Measurements from ENCODE around the gene RFX3.

Gene RFX3

GRCh38 chr9:3525836-3526164, at the start of gene RFX3:
Gene RFX3 (minus strand): TSS chr9:3526001. CDS start chr9:3395588, 130,413 bp downstream.
- peak; percentile 45 for DNase-seq (ENCODE audit: low read depth)

GRCh38 chr9:3571500-3571899, 45.7 kb upstream of the RFX3 start:
- no peak for DNase-seq (ENCODE audit: low read depth)

- DNase-seq (ENCODE audit: low read depth) = no peak
Observed at GRCh38 chr9:3569529-3569928, 43.7 kb upstream of the RFX3 start.

DNA sequence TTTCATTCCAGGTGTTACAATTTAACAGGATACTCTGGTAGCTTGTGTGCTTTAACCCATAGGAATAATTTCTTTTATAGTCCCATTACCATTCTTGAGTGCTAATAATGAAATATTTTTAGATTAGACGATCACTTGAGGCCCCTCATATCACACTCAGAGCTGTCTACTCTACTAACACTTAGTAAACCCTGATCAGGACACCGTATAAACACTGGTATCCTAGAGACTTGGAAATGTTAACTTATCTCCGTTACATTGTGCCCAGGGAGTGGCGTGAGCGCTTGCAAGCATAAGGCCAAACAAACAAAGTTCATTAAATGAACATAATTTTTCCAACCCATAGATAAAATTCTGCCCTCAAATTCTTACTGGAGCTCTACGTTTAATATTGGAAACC, 42.2 kb upstream of the RFX3 start:
- DNase-seq (ENCODE audit: low read depth) = no peak

DNA sequence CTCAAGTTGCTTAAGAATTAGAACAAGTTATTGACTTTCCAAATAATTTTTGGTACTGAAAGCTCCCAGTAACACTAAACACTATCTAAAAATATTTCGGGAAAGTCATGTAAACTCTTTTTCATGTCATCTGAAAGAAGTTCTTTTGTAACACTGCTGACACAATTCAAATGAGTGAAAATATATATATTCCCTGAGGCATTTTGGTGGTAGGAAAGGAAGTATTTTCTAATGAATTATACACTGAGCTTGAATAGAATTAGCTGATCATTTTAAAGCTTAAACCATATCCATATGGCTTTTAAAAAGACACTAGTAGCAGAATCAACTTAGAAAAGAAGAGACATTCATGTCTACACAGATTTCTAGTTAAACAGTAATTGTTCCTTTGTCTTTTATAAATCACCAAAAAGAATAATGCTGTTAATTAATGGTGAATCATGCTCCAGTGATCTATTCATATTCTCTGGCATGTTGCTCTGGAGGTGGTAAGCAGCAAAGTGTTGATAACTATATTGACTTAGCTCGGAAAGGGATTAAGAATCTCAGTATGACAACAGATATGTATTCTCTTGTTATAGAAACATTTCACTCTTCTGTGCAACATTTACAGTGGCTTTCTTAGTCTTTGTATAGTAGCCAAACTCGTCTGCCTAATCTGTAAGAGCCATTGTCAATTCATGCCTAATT, 27.4 kb upstream of the RFX3 start:
- no peak for DNase-seq (ENCODE audit: low read depth)

DNA sequence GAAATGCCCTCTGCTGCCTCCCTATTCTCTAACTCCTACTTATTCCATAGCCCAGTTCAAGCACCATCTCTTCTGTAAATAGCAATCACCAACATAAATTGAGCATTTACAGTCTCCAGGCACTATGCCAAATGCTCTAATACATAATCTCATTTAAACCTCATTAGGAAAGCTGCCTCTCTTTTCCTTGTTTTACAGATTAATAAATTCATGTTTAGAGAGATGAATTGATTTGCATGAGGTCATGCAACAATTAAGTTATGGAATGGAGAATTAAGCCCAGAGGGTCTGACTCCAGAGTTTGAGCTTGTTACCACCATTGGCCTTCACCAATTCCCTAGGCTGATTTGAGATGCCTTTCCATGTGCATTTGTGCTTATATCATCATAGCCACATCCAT, 23.4 kb upstream of the RFX3 start:
- DNase-seq (ENCODE audit: low read depth) = no peak

GRCh38 chr9:3548648-3549047, 22.8 kb upstream of the RFX3 start:
- DNase-seq (ENCODE audit: low read depth) = no peak

DNA sequence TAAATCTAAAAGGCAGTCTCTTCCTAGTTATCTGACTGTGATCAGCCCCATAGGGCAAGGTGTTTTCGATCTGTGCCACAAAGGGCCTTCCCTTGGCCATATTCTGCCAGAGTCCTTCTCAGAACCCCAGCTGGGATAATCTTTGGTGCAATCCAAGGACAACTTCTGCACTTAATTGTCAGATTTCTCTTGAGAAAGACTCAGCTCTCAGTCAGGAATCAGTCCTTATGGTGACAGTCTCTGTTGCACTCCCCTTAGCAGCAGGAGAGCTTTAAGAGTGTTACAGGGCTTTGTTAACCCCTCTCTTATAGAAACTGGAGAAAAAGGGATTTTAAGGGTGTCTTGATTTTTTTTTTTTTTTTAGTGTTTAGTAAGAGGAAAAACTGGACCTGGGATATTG, 15.4 kb upstream of the RFX3 start:
- no peak for DNase-seq (ENCODE audit: low read depth)

- DNase-seq (ENCODE audit: low read depth) = no peak
Observed at GRCh38 chr9:3534614-3535404, 9.0 kb upstream of the RFX3 start.

GRCh38 chr9:3532158-3532557, 6.4 kb upstream of the RFX3 start:
- no peak for DNase-seq (ENCODE audit: low read depth)

- DNase-seq (ENCODE audit: low read depth) = no peak
Observed at GRCh38 chr9:3528451-3528850, 2.6 kb upstream of the RFX3 start.

GRCh38 chr9:3526997-3527940, 1.5 kb upstream of the RFX3 start:
- peak; percentile 9 for DNase-seq (ENCODE audit: low read depth)

GRCh38 chr9:3526165-3526996, 580 bp upstream of the RFX3 start:
- DNase-seq (ENCODE audit: low read depth) = peak; percentile 47

GRCh38 chr9:3525096-3525835, 535 bp downstream of the RFX3 start:
- DNase-seq (ENCODE audit: low read depth) = no peak

DNA sequence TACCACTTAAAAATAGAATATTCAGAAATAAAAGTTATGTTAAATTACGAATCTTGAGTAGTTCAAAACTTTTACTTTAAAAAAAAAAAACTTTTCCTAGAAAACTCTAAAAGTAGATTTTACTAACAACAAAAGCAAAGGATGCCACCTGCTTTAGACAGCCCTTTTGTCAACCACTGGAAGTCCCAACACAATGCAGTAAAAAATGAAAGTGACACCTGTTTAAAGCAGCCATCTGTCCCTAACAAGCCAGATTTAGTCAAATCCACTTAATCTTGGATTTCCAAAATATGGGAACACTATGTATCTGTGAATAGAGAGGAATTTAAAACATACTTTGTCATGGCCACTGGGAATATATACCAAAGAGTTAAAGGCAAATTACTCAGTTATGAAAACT, 3.8 kb downstream of the RFX3 start:
- no peak for DNase-seq (ENCODE audit: low read depth)

DNA sequence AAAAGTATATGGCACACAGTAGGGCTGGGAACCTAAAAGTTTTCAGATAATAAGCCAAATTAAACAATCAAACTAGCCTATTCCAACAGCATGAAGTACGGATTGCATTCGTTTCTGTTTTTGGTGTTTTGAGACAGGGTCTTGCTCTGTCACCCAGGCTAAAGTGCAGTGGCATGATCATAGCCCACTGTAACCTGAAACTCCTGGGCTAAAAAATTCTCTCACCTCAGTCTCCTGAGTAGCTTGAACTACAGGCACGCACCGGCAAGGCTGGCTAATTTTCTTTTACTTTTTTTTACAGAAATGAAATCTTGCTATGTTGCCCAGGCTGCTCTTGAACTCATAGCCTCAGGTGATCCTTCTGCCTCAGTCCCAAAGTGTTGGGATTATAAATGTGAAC, 5.2 kb downstream of the RFX3 start:
- no peak for DNase-seq (ENCODE audit: low read depth)

DNA sequence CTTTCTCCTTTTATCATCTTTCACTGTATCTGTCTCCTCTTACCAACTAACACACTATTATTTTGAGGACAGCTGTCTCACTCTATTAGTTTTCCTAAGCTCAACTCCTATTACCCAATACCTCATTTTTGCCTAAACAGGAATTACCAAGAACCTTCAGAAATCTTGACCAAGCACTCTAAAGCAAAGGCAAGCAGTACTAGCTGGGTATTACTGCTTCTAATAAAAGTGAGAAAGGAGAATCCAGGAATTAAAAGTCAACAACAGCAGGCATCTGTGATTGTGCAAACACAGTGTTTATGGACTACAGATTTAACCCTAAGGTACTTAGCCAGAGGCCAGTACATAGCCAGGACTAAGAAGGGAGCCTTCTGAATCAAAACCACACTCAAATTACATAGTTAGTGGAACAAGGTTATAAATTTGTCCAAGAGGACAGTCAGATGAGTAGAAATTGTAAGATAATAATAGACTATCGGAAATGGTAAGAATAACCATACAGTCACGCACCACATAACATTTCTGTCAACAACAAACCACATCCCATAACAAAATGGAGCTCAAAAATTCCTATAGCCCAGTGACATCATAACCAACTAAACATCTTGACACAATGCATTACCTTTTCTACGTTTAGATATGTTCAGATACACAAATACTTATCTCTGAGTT, 8.3 kb downstream of the RFX3 start:
- DNase-seq (ENCODE audit: low read depth) = no peak

DNA sequence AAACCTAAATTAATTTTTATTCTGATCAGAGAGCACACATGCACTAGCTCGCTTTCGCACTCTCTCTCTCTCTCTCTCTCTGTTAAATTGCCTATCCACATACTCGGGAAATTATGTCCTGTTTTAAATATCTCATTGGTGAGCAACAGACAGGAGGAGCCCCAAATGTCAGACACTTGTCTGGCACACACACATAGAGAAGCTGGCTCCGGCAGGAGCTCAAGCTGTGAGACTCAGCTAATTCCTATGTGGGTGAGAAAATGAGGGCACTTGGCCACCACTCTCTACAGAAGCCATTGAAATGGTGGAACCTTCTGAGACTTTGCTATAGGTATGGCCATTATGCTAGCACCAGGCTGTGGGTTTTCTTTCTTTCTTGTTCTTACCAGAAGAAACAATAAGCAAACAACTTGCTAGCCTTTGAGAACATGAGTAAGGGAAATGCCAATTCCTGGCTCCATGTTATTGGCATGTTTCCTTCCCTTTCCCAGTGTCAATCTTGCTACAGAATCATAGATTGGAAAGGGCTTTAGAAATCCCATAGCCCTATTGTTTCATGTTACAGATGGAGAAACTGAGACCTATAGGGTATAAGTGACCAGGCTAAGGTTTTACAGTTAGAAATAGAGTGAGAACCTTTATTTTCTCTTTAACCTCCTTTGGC, 9.0 kb downstream of the RFX3 start:
- DNase-seq (ENCODE audit: low read depth) = no peak

- DNase-seq (ENCODE audit: low read depth) = no peak
Observed at GRCh38 chr9:3515405-3515804, 10.4 kb downstream of the RFX3 start.

DNA sequence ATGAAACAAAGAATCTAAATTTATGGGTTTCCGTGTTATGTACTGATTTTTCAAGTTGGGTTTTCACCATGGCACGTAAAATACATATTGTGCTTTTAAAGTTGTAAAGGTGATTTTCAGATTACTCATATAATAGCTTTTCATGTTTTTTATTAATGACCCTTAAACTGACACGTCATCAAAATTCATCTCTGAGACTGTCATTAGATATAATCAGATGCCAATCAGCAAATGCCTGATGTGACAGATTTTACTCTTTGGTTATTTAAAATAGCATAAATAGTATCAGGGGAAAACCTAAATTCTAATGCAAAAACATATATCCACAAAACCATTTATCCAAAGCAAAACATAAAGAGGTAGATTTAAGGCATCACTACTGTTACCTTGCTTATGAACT, 11.0 kb downstream of the RFX3 start:
- DNase-seq (ENCODE audit: low read depth) = no peak
